Neural progenitor cell (in vitro differentiated cells): Measurements from ENCODE around the gene SHROOM3. TPM values are rescaled to one million over a fixed set of nuclear protein-coding genes. Genes with fewer than 3 reads are reported as not detected.

Experiments
- DNase-seq: peaks from one replicate; pipeline ENCODE4 v3.0.0-alpha.2; 2016; ENCODE audit warnings: low spot score
- H2AFZ ChIP-seq: fragments of 200-600 bp; sonication (generic); replicated peaks from 2 replicates; pipeline ENCODE4 v1.6.1; 2016; ENCODE audit warnings: antibody characterized with exemption
- H3F3A ChIP-seq: fragments of 200-600 bp; sonication (generic); 2 replicates; pipeline ENCODE4 v1.6.1; 2016; ENCODE audit warnings: antibody characterized with exemption, low read depth
- H3K27ac ChIP-seq: fragments of 200-600 bp; sonication (generic); 2 replicates; pipeline ENCODE4 v1.5.1; 2016; ENCODE audit warnings: mild to moderate bottlenecking
- H3K27me3 ChIP-seq: fragments of 200-600 bp; sonication (generic); 2 replicates; pipeline ENCODE4 v1.6.1; 2016; ENCODE audit warnings: mild to moderate bottlenecking, moderate library complexity
- H3K36me3 ChIP-seq: fragments of 200-600 bp; sonication (generic); 2 replicates; pipeline ENCODE4 v1.5.1; 2016
- H3K4me1 ChIP-seq: fragments of 200-600 bp; sonication (generic); 2 replicates; pipeline ENCODE4 v1.6.1; 2016; ENCODE audit warnings: mixed run types
- H3K4me2 ChIP-seq: fragments of 200-600 bp; sonication (generic); 2 replicates; pipeline ENCODE4 v1.6.1; 2016
- H3K4me3 ChIP-seq: fragments of 200-600 bp; sonication (generic); 2 replicates; pipeline ENCODE4 v1.5.1; 2016
- H3K79me2 ChIP-seq: fragments of 200-600 bp; sonication (generic); 2 replicates; pipeline ENCODE4 v1.6.1; 2016; ENCODE audit warnings: low read depth
- H3K9ac ChIP-seq: fragments of 200-600 bp; sonication (generic); 2 replicates; pipeline ENCODE4 v1.6.1; 2016
- H3K9me3 ChIP-seq: fragments of 200-600 bp; sonication (generic); 2 replicates; pipeline ENCODE4 v1.5.1; 2016; ENCODE audit warnings: low read depth
- H4K20me1 ChIP-seq: fragments of 200-600 bp; sonication (generic); 2 replicates; pipeline ENCODE4 v1.6.1; 2016; ENCODE audit warnings: low read depth
- H3K27ac Mint-ChIP-seq: 3 replicates; pipeline ENCODE4 v1.8.0; 2021; ENCODE audit warnings: mixed read lengths
- H3K27me3 Mint-ChIP-seq: 2 replicates; pipeline ENCODE4 v1.8.0; 2022; ENCODE audit warnings: low read depth, mild to moderate bottlenecking, inconsistent platforms, moderate library complexity, mixed read lengths; ENCODE audit not compliant: insufficient read depth
- H3K36me3 Mint-ChIP-seq: 3 replicates; pipeline ENCODE4 v1.8.0; 2021; ENCODE audit warnings: mixed read lengths
- H3K4me1 Mint-ChIP-seq: 3 replicates; pipeline ENCODE4 v1.8.0; 2021; ENCODE audit warnings: mixed read lengths
- H3K4me3 Mint-ChIP-seq: 3 replicates; pipeline ENCODE4 v1.8.0; 2021; ENCODE audit warnings: mild to moderate bottlenecking, moderate library complexity, mixed read lengths
- H3K9me3 Mint-ChIP-seq: 3 replicates; pipeline ENCODE4 v1.8.0; 2020; ENCODE audit warnings: mixed read lengths
- CTCF ChIP-seq: fragments of 200-600 bp; sonication (generic); IDR thresholded peaks from 2 replicates; pipeline ENCODE4 v1.5.1; 2017; ENCODE audit warnings: antibody characterized with exemption, mild to moderate bottlenecking
- EZH2 ChIP-seq: fragments of 200-600 bp; sonication (generic); IDR thresholded peaks from 2 replicates; pipeline ENCODE4 v1.6.1; 2017; ENCODE audit warnings: antibody characterized with exemption, mild to moderate bottlenecking, moderate library complexity
- EZH2phosphoT487 ChIP-seq: fragments of 200-600 bp; sonication (generic); IDR thresholded peaks from 2 replicates; pipeline ENCODE4 v1.6.1; 2017; ENCODE audit warnings: antibody characterized with exemption
- total RNA-seq: library from RNA; depleted of rRNA; stranded (reverse); fragments of >200 nt; gene quantifications from 2 replicates; pipeline ENCODE4 v1.2.3, GENCODE V29; 2015; ENCODE audit warnings: low replicate concordance

The SHROOM3 gene
- total RNA-seq, 1 donor from 2014 or later, result 36.6 TPM

- H2AFZ ChIP-seq, result no peak overlapping the region
- H3K9me3 ChIP-seq, result no peaks in the 10 kb centered on the region
- no peak overlapping the region for H3K9ac ChIP-seq
- H3K4me3 Mint-ChIP-seq, result no peak overlapping the region
- H3K4me2 ChIP-seq, result no peak overlapping the region
- H3K27me3 Mint-ChIP-seq, result peaks cover 8% of the 10 kb centered on the region
- no peaks in the 10 kb centered on the region for H3K79me2 ChIP-seq
- H3F3A ChIP-seq, result peaks cover 9% of the 10 kb centered on the region
- no peaks in the 10 kb centered on the region for H3K36me3 ChIP-seq
- H3K27ac ChIP-seq, result no peak overlapping the region
- H3K4me3 ChIP-seq, result no peak overlapping the region
- H3K9me3 Mint-ChIP-seq, result peaks cover 34% of the 10 kb centered on the region
- no peaks in the 10 kb centered on the region for H4K20me1 ChIP-seq
- no peak overlapping the region for H3K27ac Mint-ChIP-seq
- TF ChIP-seq CTCF (no peak), EZH2 (no peak), EZH2phosphoT487 (no peak)
- H3K27me3 ChIP-seq, result no peaks in the 10 kb centered on the region
- H3K4me1 Mint-ChIP-seq, result peaks cover 24% of the 10 kb centered on the region
- peaks cover 11% of the 10 kb centered on the region for H3K4me1 ChIP-seq
- peaks cover 5% of the 10 kb centered on the region for H3K36me3 Mint-ChIP-seq
- no peak for DNase-seq
Measured at GRCh38 chr4:76809594-76810305, 374.7 kb downstream of the SHROOM3 start.

- peaks cover 48% of the 10 kb centered on the region for H3K9me3 Mint-ChIP-seq
- H2AFZ ChIP-seq, result peak overlapping the region; percentile 73
- peaks cover 5% of the 10 kb centered on the region for H3K9me3 ChIP-seq
- no peak overlapping the region for H3K27ac ChIP-seq
- H3K4me3 Mint-ChIP-seq, result peak overlapping the region; percentile 56
- peak; percentile 28 for DNase-seq
- H3K9ac ChIP-seq, result no peak overlapping the region
- H3K27me3 ChIP-seq, result no peaks in the 10 kb centered on the region
- no peaks in the 10 kb centered on the region for H4K20me1 ChIP-seq
- no peaks in the 10 kb centered on the region for H3K36me3 ChIP-seq
- peak overlapping the region; percentile 8 for H3K4me2 ChIP-seq
- H3K27ac Mint-ChIP-seq, result peak overlapping the region; percentile 86
- TF ChIP-seq CTCF (no peak), EZH2 (no peak)
- peaks cover 8% of the 10 kb centered on the region for H3K27me3 Mint-ChIP-seq
- H3K4me3 ChIP-seq, result no peak overlapping the region
- peaks cover 23% of the 10 kb centered on the region for H3K4me1 Mint-ChIP-seq
- H3K4me1 ChIP-seq, result peaks cover 11% of the 10 kb centered on the region
- H3K36me3 Mint-ChIP-seq, result peaks cover 8% of the 10 kb centered on the region
- no peaks in the 10 kb centered on the region for H3K79me2 ChIP-seq
- H3F3A ChIP-seq, result peaks cover 9% of the 10 kb centered on the region
Measured at GRCh38 chr4:76811604-76812412, 376.8 kb downstream of the SHROOM3 start.

GRCh38 chr4:76813070-76813469 lies 378.0 kb downstream of the SHROOM3 start:
- no peaks in the 10 kb centered on the region for H3K79me2 ChIP-seq
- DNase-seq, result no peak
- H3K27ac ChIP-seq, result no peak overlapping the region
- peaks cover 9% of the 10 kb centered on the region for H3F3A ChIP-seq
- no peak overlapping the region for H3K27ac Mint-ChIP-seq
- peak overlapping the region; percentile 73 for H2AFZ ChIP-seq
- H3K27me3 Mint-ChIP-seq, result peaks cover 8% of the 10 kb centered on the region
- no peak for TF ChIP-seq EZH2
- no peak for TF ChIP-seq EZH2phosphoT487
- no peak for TF ChIP-seq CTCF
- H3K9me3 ChIP-seq, result peaks cover 5% of the 10 kb centered on the region
- peaks cover 23% of the 10 kb centered on the region for H3K4me1 Mint-ChIP-seq
- H3K4me3 ChIP-seq, result no peak overlapping the region
- H3K36me3 ChIP-seq, result no peaks in the 10 kb centered on the region
- H3K9ac ChIP-seq, result no peak overlapping the region
- no peak overlapping the region for H3K4me2 ChIP-seq
- H3K9me3 Mint-ChIP-seq, result peaks cover 42% of the 10 kb centered on the region
- no peak overlapping the region for H3K4me3 Mint-ChIP-seq
- H3K36me3 Mint-ChIP-seq, result peaks cover 9% of the 10 kb centered on the region
- H4K20me1 ChIP-seq, result no peaks in the 10 kb centered on the region
- peaks cover 11% of the 10 kb centered on the region for H3K4me1 ChIP-seq
- no peaks in the 10 kb centered on the region for H3K27me3 ChIP-seq
